Lung microvascular endothelial cell (primary cell): Measurements from ENCODE around the gene KCNQ2. TPM values are rescaled to one million over a fixed set of nuclear protein-coding genes. Genes with fewer than 3 reads are reported as not detected.

ENCODE experiments used
- DNase-seq, 2 donors: peaks; one replicate each; pipeline versions ENCODE4 v3.0.0 to v3.0.0-alpha.2; 2010; ENCODE audit warnings: low read depth in 2 of 2
- total RNA-seq: library from RNA; depleted of rRNA; stranded (reverse); fragments of >200 nt; gene quantifications from 2 replicates; pipeline ENCODE4 v1.2.1, GENCODE V29; 2014

The KCNQ2 gene
- total RNA-seq, 1 donor from 2014 or later: not detected

DNA sequence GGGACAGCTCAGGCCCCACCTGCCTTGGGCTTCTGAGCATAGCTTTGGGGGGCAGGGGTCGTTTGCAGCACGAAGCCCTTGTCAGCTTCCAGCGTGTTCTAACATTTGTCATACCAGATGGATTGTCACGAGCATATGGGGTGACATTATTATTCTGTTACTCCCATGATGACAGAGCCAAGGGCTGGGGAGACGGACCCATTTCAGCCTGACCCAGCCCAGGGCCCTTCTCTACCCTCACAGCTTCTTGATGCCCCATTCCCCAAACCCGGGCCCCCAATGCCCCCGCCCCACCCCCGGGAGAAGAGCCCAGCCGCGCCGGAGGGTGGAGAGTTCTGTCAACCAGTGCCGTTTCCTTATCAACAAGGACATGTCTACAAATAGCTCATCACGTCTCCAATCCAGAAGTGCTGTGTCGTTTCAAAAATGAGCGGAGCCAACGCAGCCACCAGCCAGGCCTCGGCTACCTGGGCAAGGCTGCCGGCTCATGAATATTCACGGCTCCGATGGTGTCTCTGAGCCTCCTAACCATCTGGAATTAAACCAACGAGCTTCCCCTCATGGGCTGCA, 101.8 kb downstream of the KCNQ2 start:
- no peak for DNase-seq

DNA sequence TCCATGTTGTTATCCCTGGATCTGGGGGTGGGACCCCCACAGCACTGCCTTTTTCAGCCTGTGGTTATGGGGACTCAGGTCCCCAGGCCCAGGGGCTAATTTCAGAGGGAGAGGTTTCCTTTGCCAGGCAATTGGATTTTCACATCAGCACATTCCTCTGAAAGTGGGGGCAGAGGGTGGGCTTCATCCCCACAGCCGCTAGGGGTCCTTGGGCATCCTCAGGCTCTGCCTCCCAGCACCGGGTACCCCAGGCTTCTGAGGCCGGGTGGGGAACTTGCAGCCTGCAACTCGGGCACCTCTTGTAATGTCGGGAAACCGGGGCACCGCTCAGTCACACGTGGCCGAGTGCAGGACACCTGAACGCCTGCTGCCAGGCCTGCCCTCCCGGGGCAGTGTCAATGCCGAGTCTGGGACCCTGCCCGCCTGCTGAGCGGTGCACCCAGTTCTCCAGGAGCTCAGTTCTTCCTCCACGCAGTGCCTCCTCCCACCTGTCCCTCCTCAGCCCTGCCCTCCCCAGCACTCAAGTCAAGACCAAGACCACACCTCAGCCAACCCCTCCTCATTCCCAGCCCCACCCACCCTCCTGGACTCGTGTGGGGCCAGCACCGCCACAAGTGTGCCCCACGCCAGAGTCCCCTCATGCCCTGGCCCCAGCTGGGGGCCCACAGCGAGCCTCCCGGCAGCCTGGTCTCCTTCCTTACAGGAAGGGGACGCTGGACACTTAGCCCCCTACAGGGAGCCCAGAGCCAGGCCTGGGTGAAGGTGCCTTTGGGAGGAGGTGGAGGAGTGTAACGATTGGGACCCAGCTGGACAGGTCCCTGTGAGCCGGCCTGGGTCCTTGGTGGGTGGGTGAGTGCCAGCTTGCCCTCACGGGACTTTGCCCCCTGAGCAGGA, 102.5 kb downstream of the KCNQ2 start:
- no peak for DNase-seq

DNA sequence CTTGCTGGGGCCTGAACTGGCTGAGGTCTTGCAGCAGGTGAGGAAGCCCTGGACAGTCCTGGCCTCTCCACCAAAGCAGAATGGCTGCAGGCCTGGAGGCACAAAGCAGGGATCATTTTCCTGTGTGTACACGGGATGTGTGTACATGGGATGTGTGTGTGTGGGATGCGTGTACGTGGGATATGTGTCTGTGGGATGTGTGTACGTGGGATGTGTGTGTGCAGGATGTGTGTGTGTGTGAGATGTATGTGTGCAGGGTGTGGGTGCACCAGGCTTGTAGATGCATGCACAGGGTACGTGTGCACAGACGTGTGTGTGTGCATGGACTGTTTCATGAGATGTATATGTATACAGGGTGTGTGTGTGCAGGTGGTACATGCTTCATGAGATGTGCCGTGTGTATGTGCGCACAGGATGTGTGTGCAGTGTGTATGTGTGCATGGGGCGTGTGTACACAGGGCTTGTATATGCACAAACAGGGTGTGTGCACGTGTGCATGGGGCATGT, 103.4 kb downstream of the KCNQ2 start:
- no peak for DNase-seq

DNA sequence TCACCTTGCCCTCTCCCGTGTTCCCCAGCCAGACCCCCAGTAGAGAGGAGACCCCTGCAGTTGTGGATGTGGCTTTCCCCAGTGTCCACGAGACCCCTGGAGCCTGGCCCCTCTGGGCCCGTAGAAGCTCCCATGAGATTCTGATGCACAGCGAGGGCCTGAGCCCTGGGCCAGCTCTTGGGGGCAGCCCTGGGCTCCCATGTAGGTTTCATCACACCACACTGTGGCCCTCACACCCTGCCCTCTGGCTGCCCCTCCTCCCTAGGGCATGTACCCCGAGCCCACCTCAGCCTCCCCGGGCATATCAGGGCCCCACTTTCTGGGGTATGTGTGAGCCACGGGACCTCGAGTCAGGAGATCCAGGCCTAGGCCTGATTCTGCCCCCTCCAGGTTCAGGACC, 104.3 kb downstream of the KCNQ2 start:
- no peak for DNase-seq

DNA sequence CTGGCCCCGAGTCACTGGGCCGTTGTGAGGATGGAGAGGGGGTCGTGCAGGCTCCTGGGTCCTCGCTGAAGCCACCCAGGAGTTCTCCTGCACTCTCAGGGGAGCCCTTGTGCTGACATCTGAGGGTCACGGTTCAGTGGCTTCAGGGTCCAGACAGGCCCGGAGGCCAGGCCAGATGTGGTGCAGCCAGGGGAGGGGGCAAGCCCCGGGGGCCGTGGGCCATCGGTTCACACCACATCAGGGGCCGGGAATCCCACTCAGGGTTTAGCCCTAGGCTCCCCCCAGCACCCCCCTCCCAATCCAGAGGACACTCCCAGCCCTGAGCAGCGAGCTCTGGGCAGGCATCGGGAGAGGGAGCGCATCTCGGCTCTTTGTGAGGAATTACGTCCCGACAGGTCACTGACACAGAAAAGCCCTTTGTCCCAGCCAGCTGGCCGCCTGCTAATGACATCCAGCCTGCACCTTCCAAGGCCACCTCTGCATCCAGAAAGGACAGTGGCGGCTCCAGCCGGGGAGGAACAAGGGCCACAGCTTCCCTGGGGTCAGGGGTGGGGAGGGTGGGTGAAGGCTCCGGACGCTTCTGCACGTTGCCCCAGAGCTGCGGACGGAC, 104.9 kb downstream of the KCNQ2 start:
- no peak for DNase-seq

DNA sequence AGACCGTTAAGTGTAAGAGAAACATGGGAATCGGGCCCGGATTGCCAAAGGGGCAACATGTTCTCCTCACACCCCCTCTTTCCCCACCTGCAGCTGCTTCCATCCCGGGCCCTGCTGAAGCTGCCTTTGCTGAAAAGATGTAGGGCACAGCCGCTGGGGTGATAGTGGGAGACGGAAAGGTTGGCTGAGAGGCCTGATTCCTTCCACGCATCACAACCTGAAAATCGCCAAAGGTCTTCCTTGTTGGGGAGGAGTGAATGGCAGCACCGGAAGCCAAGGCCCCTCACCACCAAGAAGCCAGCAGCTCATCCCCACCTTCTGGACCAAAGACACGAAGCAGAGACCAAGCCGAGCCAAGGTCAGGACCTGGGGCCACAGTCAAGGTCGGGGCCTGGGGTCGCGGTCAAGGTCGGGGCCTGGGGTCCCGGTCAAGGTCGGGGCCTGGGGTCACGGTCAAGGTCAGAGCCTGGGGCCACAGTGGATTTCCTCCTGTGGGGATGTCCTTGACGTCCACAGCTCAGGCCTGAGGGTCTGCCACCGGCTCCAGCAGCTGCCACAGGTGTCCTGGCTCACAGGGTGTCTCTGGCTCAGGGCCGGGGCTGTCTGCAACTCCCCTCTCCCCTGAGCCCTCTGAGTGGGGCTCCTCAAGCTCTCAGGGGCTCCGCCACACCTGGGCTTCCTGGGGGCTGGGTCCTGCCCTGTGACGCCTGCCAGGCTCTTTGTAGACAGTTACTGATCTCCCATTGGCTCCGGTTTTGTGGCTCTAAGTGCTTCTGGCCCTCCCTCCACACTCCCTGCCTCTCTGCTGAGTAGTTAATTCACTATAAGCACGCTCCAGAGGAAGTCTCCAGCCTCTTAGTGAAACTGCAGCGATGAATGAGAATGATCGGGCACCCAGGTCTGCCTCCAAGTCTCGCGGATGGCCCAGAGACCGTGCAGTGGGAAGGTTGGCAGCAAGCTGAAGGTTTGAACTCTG, 105.8 kb downstream of the KCNQ2 start:
- no peak for DNase-seq

DNA sequence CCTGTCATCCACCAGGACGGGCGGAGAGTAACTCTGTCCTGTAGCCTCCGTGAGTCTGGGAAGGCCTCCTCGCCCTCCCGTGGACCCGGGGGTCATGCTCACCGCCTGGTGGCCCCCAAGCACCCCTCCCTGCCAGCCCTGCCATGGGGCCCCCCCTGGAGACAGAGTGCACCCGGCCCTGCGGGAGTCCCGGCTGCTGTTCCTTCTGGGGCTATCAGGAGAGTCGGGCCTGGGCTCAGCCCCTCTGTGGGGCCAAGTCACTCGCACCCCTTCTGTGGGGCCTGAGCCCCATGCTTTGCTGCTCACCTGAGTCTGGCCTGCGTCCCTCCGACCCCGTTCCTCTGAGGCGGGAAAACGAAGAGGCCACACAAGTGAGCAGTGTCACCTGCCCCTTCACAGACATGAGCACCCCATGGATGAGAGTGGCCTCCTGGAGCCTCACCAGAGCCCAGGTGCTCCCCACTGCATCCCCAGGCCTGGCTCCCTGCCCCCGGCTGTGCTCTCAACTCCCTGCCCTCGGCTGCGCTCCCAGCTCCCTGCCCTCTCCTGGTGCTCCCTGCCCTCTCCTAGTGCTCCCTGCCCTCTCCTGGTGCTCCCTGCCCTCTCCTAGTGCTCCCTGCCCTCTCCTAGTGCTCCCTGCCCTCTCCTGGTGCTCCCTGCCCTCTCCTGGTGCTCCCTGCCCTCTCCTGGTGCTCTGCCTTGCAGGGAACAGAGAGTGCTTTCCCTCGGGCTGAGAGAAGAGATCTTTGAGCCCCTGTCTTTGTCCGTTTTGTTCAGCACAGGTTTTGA, 106.7 kb downstream of the KCNQ2 start:
- no peak for DNase-seq

DNA sequence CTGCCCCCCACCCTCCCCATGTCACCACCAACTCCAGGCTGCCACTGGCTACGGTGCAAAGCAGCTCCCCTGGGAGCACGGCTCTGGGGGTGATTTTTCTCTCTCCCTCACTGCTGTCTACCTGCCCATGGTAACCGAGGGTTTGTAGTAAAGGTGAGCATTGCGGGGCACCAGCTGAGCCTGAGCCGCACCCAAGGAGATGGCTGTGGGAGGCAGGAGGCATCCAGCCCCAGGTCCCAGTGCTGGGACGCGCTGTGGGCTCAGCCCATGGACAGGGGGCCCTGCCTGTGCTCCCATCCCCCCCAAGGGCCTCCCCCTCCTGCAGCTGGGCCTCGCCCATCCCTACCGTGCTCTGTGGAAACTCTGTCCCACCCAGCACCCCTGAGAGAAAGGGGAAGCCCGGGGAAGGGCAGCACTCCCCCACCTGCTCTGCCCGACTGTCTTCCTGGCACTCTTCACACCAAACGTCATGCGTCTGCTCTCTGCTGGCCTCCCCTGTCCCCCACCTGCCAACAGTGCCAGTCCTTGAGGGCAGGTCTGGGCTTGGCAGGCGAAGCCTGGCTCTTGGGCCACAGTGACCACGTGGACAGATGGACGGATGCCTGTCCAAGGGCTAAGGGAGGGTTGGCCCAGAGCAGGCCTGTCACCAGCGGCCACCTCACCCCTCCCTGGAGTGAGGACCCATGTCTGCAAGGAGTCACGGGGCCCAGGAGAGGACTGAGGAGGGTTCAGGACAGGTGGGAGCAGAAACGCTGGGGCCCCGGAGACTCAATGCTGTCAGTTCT, 107.5 kb downstream of the KCNQ2 start:
- no peak for DNase-seq

DNA sequence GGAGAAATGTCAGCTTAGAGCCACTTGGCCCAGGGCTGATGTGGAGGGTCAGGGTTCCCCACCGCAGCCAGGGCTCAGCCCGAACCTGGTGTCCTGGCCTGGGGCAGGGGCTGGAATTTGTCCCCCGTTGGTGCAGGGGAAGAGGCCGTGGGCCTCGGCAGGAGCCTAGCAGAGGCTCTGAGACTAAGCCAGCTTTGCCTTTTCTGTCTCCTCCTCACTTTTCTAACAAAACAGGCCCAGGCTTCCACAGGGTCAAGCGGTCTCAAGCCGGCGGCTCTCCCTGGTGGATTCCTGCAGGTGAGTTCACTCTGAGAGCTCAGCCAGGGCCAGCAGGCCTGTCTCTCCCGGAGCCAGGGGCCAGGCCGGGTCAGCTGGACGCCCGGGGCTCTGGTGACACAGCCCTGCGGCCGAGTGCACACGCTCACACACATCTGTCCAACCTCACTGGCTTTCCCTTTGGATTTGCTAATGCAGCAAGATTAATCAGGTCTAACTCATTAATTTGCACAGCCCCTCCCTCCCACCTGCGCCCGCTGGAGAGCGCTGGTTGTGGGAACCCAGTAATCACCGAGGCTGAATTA, 108.4 kb downstream of the KCNQ2 start:
- DNase-seq: no peak

DNA sequence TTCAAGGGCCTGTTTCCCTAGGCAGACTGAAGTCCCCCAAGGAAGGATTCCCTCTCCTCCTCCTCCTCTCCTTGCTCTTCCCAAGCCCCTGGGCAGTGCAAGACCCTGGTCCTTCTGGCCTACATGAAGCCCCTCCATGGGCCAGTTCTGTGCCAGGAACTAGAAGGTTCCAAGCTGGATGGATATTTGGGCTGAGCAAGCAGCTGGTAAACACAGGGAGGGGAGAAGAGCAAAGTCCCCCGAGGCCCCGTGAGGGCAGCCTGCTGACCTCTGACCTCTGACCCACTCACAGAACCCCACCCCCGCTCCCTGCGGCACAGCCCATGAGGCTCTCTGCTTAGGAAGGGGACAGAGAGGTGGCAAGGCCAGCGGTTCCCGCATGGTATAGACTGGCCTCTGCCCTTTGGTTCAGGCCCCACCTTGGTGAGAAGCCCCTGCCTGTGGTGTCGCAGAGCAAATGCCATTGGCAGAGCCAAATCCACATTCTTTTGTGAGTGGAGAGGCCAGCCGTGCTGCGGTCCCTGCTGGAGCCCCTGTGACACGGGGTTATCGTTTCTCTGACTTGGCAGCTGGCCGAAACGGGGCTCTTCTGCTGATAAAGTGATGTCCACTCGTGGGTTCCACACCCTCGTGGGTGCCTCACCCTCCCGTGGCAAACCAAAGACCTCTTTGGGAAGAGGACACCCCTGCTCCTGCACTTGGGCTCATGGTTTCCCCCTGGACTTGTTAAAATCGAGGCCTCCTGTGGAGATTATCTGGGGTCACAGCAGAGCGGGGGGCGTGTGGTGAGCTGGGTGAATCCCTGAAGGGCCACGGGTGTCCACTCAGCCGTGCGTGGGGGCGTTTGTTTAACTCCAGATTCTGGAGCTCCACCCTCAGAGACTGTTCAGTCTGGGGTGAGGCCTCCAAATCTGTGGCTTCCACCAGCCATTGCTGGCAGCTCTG, 109.2 kb downstream of the KCNQ2 start:
- no peak for DNase-seq

DNA sequence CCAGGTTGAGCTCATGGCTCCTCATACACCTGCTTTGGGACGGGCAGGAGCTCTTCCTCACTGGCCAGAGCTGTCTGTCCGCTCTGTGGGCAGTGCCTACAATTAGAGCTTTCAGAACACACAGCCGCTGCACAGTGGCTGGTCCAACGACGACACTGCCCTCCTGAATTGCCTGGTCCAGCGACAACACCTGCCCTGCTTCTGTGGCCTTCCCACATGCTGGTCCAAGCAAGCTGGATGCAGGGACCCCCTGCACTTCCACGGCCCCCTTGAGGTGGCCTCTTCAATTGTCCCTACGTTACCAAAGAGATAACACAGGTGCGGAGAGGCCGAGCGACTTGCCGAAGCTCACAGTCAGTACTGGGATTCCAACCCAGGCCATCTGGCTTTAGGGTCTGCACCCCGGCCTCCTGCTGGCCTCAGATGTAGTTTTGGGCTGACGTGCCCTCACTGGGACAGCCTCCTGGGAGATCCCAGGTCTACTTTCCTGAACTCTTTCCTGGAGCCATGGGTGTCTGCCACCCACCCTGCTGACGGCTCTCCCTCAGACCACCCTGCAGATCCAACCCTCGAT, 109.9 kb downstream of the KCNQ2 start:
- no peak for DNase-seq

DNA sequence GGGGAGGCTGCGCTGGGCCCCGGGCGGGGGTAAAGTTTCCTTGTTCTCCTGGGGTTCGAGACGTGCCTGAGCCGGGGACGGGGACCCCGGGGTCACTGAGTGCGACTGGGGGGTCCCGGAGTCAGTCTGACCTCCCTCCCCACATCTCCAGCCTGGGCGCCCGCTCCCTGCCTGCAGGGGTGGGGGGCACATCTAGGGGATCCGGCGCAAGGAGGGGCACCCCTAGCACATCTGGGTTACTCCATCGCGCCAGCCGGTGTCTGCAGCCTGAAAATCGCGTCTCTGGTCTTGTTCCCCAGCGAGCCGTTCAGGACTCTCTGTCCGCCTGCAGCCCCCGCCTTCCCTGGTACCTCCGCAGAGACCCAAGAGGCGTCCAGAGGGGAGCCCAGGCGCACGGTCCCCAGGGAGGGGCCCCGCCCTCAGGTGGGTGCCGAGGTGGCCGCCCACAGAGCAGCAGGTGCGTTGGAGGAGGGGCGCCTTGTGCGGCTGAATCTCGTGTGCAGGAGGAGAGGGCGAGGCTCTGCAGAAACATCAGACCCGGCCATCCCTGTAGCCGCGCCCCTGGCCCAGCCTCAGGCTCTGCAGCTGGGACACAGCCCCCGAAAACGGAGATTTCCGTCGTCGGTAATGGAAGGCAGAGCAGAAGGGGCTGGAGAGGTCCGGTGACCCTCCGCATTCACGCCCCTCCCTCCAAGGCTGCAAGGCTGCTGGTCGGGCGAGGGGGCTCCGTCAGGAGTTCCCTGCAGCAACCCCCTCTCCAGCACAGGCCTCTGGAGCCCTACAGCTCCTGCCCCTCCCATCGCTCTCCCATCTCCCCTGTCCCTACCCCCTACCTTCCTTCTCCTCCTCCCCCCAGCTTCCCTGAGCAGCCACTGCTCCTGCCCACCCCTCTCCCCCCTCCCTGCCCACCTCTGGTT, 110.7 kb downstream of the KCNQ2 start:
- no peak for DNase-seq

DNA sequence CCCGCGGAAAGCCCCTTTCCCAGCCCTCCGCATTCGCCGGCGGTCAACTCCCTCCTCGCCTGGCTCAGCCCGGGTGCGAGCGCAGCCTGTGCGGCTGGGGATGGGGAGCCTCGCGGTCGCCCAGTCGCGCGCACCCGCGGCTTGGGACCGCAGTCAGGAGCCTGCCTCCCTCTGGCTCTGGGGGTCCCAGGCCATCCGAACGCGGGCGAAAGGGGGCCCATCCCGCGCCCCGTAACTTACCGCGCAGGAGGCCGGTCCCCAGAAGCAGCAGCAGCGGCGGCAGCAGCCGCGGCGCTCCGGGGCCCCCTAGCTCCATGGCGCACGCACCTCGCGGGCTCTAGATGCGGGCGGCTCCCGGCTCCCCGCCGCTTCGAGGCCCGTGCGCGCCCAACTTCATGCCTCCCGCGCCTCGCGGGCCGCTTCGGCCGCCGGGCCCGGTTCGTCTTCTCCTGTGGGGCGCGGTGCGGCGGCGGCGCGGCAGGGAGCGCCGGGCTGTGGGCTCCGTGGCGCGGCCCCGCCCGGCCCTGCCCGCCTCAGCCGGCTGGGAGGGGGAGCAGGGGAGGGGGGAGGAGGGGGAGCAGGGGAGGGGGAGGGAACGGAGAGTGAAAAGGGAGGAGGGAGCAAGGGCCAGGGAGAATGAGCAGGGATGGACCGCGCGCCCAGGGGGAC, 111.5 kb downstream of the KCNQ2 start, which contains the start of gene CHRNA4:
Gene CHRNA4, minus strand, starts transcription at position 500 of the 669 bp plus-strand sequence. Its CDS starts 184 bp downstream, at position 316.
- no peak for DNase-seq

DNA sequence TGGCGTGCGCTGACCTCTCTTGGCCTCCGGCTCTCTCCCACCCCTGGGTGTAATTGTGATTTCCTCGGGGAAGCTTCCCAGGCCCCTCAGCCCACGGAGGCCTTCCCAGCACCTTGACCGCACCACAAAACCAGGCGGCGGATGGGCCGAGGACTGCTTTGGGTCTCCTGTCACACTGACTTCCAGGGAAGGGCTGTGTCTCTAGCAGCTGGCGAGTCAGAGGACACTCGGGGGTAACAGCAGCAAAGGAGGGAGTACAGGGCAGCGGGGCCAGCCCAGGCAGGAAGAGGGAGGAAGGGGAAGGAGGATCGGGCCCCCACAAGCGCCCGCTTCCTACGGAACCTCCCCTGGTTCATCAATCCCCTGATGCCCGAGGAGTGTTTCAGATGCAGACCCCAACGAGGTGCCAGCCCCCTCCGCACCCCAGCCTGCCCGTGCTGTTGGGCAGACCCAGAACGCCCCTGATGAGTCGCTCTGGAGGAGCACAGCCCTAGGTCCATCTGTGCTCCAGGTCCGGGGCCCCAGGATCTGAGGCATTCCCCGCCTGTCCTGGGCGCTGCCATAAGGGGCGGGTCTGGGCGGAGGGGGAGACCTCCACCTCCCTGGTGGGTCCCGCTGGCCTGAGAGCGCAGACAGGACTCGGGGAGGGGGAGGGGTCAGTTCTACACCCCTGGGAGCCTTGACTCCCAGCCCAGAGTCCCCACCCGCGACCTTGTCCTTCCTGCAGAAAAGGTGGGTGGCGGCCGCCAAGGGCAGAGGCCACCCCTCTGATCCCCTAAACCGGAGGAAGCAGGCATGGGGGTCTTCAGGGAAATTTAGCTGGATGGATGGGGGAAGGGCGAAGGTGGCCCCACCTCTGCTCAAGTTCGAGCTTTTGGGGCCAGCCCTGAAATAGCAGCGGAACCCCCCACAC, 112.3 kb downstream of the KCNQ2 start:
- no peak for DNase-seq
